Endodermal cell (in vitro differentiated cells): ENCODE results near the gene FHL1. TPM values are rescaled to one million over a fixed set of nuclear protein-coding genes. Genes with fewer than 3 reads are reported as not detected.

Experiments
- DNase-seq: peaks from one replicate; pipeline ENCODE4 v3.0.0-alpha.2; 2017
- H3K27ac ChIP-seq: 2 replicates; pipeline ENCODE4 v1.5.1; 2013; ENCODE audit warnings: mild to moderate bottlenecking, low read depth, low read length, moderate library complexity
- H3K27me3 ChIP-seq: 2 replicates; pipeline ENCODE4 v1.6.1; 2013; ENCODE audit warnings: mild to moderate bottlenecking, low read length, moderate library complexity; ENCODE audit not compliant: insufficient read depth, control insufficient read depth, poor library complexity, severe bottlenecking
- H3K36me3 ChIP-seq: 2 replicates; pipeline ENCODE4 v1.7.0; 2013; ENCODE audit warnings: mild to moderate bottlenecking, low read length, moderate library complexity; ENCODE audit not compliant: control insufficient read depth, insufficient read depth
- H3K4me1 ChIP-seq: one replicate; pipeline ENCODE4 v1.7.0; 2013; ENCODE audit warnings: low read length; ENCODE audit not compliant: control insufficient read depth, insufficient read depth
- H3K4me3 ChIP-seq: 2 replicates; pipeline ENCODE4 v1.5.1; 2013; ENCODE audit warnings: mild to moderate bottlenecking, low read length, moderate library complexity
- H3K9ac ChIP-seq: 2 replicates; pipeline ENCODE4 v1.6.1; 2013; ENCODE audit warnings: mild to moderate bottlenecking, low read length, moderate library complexity; ENCODE audit not compliant: poor library complexity, severe bottlenecking; ENCODE audit errors: extremely low read depth
- H3K9me3 ChIP-seq: 2 replicates; pipeline ENCODE4 v1.6.1; 2013; ENCODE audit warnings: mild to moderate bottlenecking, low read length, moderate library complexity; ENCODE audit not compliant: control insufficient read depth
- H3K27ac Mint-ChIP-seq: 2 replicates; pipeline ENCODE4 v1.8.0; 2020; ENCODE audit warnings: mixed read lengths
- H3K27me3 Mint-ChIP-seq: 2 replicates; pipeline ENCODE4 v1.8.0; 2021; ENCODE audit warnings: mild to moderate bottlenecking, mixed read lengths; ENCODE audit not compliant: insufficient read depth
- H3K36me3 Mint-ChIP-seq: 2 replicates; pipeline ENCODE4 v1.8.0; 2020; ENCODE audit warnings: low read depth, mixed read lengths
- H3K4me1 Mint-ChIP-seq: 2 replicates; pipeline ENCODE4 v1.8.0; 2020; ENCODE audit warnings: mixed read lengths
- H3K4me3 Mint-ChIP-seq: 2 replicates; pipeline ENCODE4 v1.8.0; 2020; ENCODE audit warnings: mild to moderate bottlenecking, moderate library complexity, mixed read lengths
- H3K9me3 Mint-ChIP-seq: 2 replicates; pipeline ENCODE4 v1.8.0; 2020; ENCODE audit warnings: mild to moderate bottlenecking, mixed read lengths
- WGBS, 2 experiments: methylation state at CpG; one replicate each; pipeline versions ENCODE4 v1.1.5 to v1.1.7; 2013; ENCODE audit warnings: missing lambda C conversion rate in 2 of 2, mixed read lengths in 1 of 2; ENCODE audit not compliant: insufficient coverage in 1 of 2, insufficient read length in 1 of 2; 5-methylcytosine and 5-hydroxymethylcytosine counted together
- total RNA-seq, 2 donors: library from RNA; stranded (reverse); fragmentation: NEBNext Ultra II Directional in 1 of 2; extraction: Animal tissue kit (Norgen Biotek cat#: 25700) in 1 of 2; gene quantifications; 2 replicates in 1 of 2; 3 replicates in 1 of 2; pipeline ENCODE4 v1.2.1, GENCODE V29; 2021
- TF ChIP-seq, protein P1 (sequence below): fragments of 200-600 bp; sonication (generic); conservative IDR thresholded peaks from 2 replicates; pipeline ENCODE4 v1.5.0; 2021; ENCODE audit warnings: antibody characterized with exemption, mild to moderate bottlenecking

The FHL1 gene
- total RNA-seq, 2 donors from 2014 or later, result 3.7 to 19.3 TPM

GRCh38 chrX:136192135-136192534 is 44.8 kb downstream of the FHL1 start:
- Histone ChIP-seq H3K4me1 (no peaks in the 10 kb centered on the region), H3K27ac (no peak overlapping the region), H3K36me3 (no peaks in the 10 kb centered on the region), H3K9me3 (no peaks in the 10 kb centered on the region), H3K27me3 (no peaks in the 10 kb centered on the region), H3K9ac (no peak overlapping the region), H3K4me3 (no peak overlapping the region)
- H3K4me1 Mint-ChIP-seq, result no peaks in the 10 kb centered on the region
- no peaks in the 10 kb centered on the region for H3K36me3 Mint-ChIP-seq
- no peak overlapping the region for H3K4me3 Mint-ChIP-seq
- H3K27ac Mint-ChIP-seq, result no peak overlapping the region
- no peaks in the 10 kb centered on the region for H3K27me3 Mint-ChIP-seq
- peaks cover 66% of the 10 kb centered on the region for H3K9me3 Mint-ChIP-seq
- TF ChIP-seq, protein P1, sequence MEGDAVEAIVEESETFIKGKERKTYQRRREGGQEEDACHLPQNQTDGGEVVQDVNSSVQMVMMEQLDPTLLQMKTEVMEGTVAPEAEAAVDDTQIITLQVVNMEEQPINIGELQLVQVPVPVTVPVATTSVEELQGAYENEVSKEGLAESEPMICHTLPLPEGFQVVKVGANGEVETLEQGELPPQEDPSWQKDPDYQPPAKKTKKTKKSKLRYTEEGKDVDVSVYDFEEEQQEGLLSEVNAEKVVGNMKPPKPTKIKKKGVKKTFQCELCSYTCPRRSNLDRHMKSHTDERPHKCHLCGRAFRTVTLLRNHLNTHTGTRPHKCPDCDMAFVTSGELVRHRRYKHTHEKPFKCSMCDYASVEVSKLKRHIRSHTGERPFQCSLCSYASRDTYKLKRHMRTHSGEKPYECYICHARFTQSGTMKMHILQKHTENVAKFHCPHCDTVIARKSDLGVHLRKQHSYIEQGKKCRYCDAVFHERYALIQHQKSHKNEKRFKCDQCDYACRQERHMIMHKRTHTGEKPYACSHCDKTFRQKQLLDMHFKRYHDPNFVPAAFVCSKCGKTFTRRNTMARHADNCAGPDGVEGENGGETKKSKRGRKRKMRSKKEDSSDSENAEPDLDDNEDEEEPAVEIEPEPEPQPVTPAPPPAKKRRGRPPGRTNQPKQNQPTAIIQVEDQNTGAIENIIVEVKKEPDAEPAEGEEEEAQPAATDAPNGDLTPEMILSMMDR, result no peak
- DNase-seq, result no peak
- 82% methylated on average over 2 of the region's 2 CpGs; no CpG with 5 or more reads in 1 of the 2 experiments for WGBS, 2 experiments

DNA sequence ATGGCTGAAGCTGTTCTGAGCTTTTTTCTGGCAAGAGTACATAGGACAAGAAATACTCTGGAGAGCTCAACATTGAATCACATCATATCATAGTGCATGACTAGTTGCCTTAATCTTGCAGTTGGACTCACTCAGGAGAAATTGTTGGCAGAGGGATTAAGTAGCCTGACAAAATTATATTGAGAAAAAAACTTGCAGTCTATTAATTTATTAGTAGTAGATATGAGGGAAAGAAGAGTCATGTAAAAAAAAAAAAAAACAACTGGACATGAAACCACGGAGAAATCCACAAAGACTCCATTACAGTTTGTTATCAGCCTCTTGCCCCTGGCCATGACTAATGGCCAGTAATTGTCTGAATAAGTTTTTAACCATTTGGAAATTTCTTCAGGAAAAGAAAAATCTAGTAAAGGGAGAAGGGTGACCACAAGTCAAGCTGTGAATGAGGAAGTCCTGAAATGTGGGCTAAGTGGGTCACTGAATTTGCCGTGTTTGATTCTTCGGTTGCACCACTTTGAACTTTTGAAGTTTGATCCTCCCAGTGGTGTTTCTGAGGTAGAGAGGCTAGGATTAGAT is 45.6 kb downstream of the FHL1 start:
- no peak overlapping the region for H3K9ac ChIP-seq
- H3K4me3 Mint-ChIP-seq, result no peak overlapping the region

DNA sequence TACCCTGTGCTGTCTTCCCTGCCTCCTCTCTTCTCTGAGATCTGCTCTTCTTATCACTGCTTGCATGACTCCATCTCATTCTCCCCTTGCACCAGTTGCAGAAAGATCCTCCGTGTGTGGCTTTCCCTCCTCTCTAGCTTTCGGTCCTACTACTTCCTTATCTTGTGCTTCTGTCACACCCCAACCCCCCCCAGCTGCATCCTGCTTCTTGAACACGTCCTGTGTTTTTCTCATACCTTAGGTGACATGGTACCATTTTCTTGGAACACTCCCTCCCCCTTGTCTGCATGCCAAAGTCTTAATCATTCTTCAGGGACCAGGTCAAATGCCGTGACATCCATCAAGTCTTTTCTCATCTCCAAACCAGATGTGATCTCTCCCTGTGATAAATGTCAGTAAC is 46.4 kb downstream of the FHL1 start:
- H3K36me3 Mint-ChIP-seq, result no peaks in the 10 kb centered on the region
- Histone ChIP-seq H3K4me1 (no peaks in the 10 kb centered on the region), H3K36me3 (no peaks in the 10 kb centered on the region), H3K9ac (no peak overlapping the region), H3K9me3 (no peaks in the 10 kb centered on the region), H3K27ac (no peak overlapping the region), H3K27me3 (no peaks in the 10 kb centered on the region), H3K4me3 (no peak overlapping the region)
- H3K4me3 Mint-ChIP-seq, result no peak overlapping the region
- DNase-seq, result no peak
- 93% methylated on average over 4 of the region's 4 CpGs; no CpG with 5 or more reads in 1 of the 2 experiments for WGBS, 2 experiments
- H3K9me3 Mint-ChIP-seq, result peaks cover 56% of the 10 kb centered on the region
- H3K27ac Mint-ChIP-seq, result no peak overlapping the region
- TF ChIP-seq, protein P1, result no peak
- H3K27me3 Mint-ChIP-seq, result no peaks in the 10 kb centered on the region
- H3K4me1 Mint-ChIP-seq, result no peaks in the 10 kb centered on the region

More for the DNA sequence above, 45.6 kb downstream of the FHL1 start:
- Mint-ChIP-seq H3K9me3 (peaks cover 61% of the 10 kb centered on the region), H3K27me3 (no peaks in the 10 kb centered on the region), H3K27ac (no peak overlapping the region), H3K4me1 (no peaks in the 10 kb centered on the region), H3K36me3 (no peaks in the 10 kb centered on the region)
- Histone ChIP-seq H3K9me3 (no peaks in the 10 kb centered on the region), H3K4me1 (no peaks in the 10 kb centered on the region), H3K36me3 (no peaks in the 10 kb centered on the region), H3K27ac (no peak overlapping the region), H3K4me3 (no peak overlapping the region), H3K27me3 (no peaks in the 10 kb centered on the region)
- no peak for DNase-seq
- 91% methylated on average over 3 of the region's 3 CpGs; no CpG with 5 or more reads in 1 of the 2 experiments for WGBS, 2 experiments
- TF ChIP-seq, protein P1, result no peak
